ENCODE results near the gene SPAG8. TPM values are rescaled to one million over a fixed set of nuclear protein-coding genes. Genes with fewer than 3 reads are reported as not detected.

SPAG8 gene
- total and polyA plus RNA-seq, 2 experiments from 2014 or later, result 0.45 TPM

GRCh38 chr9:35856882-35857281 lies 44.8 kb upstream of the SPAG8 start:
- TF ChIP-seq REST (IDR thresholded peaks at IDR 0.05; ENCODE audit: unreplicated experiment) (no peak), ETS1 (IDR thresholded peaks at IDR 0.05) (no peak), ZNF331 (CRISPR knock-in tag; IDR thresholded peaks at IDR 0.05; ENCODE audit: low read depth) (no peak), NANOG (IDR thresholded peaks at IDR 0.05; ENCODE audit: borderline replicate concordance) (no peak), EZH2 (IDR thresholded peaks at IDR 0.05; ENCODE audit: low read depth, unreplicated experiment) (no peak), EZH2phosphoT487 (IDR thresholded peaks at IDR 0.05; ENCODE audit: unreplicated experiment) (no peak), CREB1 (CRISPR knock-in tag; IDR thresholded peaks at IDR 0.05; ENCODE audit: low read depth) (no peak), CTCF (conservative IDR thresholded peaks at IDR 0.05; ENCODE audit: low read depth in 2 of 2) (no peak), POLR2AphosphoS5 (IDR thresholded peaks at IDR 0.05; ENCODE audit: low read depth) (no peak), JUNB (IDR thresholded peaks at IDR 0.05; ENCODE audit: unreplicated experiment) (no peak), STAT1 (IDR thresholded peaks at IDR 0.05; ENCODE audit: unreplicated experiment) (no peak), ZNF114 (CRISPR knock-in tag; IDR thresholded peaks at IDR 0.05) (no peak), ZNF462 (CRISPR knock-in tag; IDR thresholded peaks at IDR 0.05) (no peak)
- ATAC-seq (no peak), DNase-seq (ENCODE audit: low spot score) (no peak)
- Histone ChIP-seq H3K27me3 (ENCODE audit: insufficient read depth) (no peaks in the 10 kb centered on the region), H3K4me2 (no peak overlapping the region), H3K79me2 (replicated peaks; ENCODE audit: insufficient read depth) (no peaks in the 10 kb centered on the region), H3K9me2 (ENCODE audit: insufficient read depth) (no peaks in the 10 kb centered on the region), H2AFZ (no peak overlapping the region), H3F3A (replicated peaks; ENCODE audit: low read depth) (no peaks in the 10 kb centered on the region), H4K20me1 (replicated peaks; ENCODE audit: insufficient read depth) (no peaks in the 10 kb centered on the region), H3K4me1 (ENCODE audit: insufficient read depth) (no peaks in the 10 kb centered on the region), H3K36me3 (ENCODE audit: insufficient read depth) (no peaks in the 10 kb centered on the region), H3K4me3 (no peak overlapping the region), H3K27ac (ENCODE audit: low read depth) (no peak overlapping the region)
- H3K9me3 Mint-ChIP-seq, result no peaks in the 10 kb centered on the region
- no peak overlapping the region for H3K4me3 Mint-ChIP-seq
- no peak overlapping the region for H3K27ac Mint-ChIP-seq
- H3K27me3 Mint-ChIP-seq (ENCODE audit: insufficient read depth, low read depth, poor library complexity), result peaks cover 11% of the 10 kb centered on the region
- H3K4me1 Mint-ChIP-seq, result peaks cover 6% of the 10 kb centered on the region; the same call in 2 of the 3 replicates
- no peaks in the 10 kb centered on the region for H3K36me3 Mint-ChIP-seq (ENCODE audit: low read depth)

Measured in GM23338 (cell line).